Right lobe of liver (tissue), 4 donors: Measurements from ENCODE around the gene LMX1B.

Source experiments
- POLR2A ChIP-seq: fragments of 450-650 bp; IDR thresholded peaks from one replicate; pipeline ENCODE4 v1.6.1; 2017; ENCODE audit warnings: antibody characterized with exemption, mild to moderate bottlenecking
- TF ChIP-seq, protein P1 (sequence below), 4 donors: fragments of 200-600 bp in 3 of 4; fragments of 450-650 bp in 1 of 4; IDR thresholded peaks; one replicate each; pipeline versions ENCODE4 v1.5.1 to v1.8.0; 2016 to 2022; ENCODE audit warnings: antibody characterized with exemption in 4 of 4, mild to moderate bottlenecking in 2 of 4
- donor health status: DM: no; HTN: no; CAD: no.
- donor health status: DM: no; HTN: no; CAD: no.
- donor health status: DM: no; HTN: yes; CAD: no.

DNA sequence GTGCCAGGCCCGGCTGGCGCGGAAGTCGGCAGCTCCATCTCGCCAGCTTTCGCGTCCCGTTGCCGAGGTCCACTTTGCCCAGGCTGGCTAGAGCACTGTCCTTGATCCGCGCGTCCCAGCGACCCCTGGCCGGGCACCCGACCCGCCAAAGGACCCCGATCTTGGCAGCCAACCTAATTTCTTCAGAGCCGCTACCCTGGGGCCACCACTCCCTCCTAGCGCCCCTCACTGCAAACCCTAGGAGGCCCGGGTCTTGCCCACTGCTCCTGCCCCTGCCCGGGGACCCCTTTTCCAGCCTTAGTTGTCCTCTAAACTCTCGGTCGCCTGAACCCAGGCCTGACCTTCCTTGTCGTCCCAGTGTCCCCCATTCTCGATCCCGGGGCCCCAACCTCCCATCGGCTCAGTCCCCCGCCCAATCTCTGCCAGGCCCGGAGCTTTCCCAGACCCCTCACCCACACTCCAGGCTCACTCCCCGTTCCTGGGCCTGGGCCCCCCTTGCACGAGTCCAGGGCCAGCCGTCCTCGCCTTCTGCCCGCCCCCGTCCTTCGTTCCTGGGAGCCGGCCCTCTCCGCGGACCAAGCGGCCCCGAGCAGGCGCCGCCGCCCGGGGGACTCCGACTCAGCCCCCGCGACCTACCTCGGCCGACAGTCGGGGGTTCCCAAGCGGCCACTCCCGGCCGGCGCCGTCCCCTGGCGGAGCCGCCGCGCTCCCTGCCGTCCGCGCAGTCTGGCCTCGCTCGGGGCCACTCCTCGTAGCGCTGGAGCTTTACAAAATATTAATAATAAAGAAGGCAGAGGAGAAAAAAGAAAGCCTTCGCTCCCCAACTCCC is 701 bp upstream of the LMX1B start:
- TF ChIP-seq POLR2A: no peak
- TF ChIP-seq, protein P1, sequence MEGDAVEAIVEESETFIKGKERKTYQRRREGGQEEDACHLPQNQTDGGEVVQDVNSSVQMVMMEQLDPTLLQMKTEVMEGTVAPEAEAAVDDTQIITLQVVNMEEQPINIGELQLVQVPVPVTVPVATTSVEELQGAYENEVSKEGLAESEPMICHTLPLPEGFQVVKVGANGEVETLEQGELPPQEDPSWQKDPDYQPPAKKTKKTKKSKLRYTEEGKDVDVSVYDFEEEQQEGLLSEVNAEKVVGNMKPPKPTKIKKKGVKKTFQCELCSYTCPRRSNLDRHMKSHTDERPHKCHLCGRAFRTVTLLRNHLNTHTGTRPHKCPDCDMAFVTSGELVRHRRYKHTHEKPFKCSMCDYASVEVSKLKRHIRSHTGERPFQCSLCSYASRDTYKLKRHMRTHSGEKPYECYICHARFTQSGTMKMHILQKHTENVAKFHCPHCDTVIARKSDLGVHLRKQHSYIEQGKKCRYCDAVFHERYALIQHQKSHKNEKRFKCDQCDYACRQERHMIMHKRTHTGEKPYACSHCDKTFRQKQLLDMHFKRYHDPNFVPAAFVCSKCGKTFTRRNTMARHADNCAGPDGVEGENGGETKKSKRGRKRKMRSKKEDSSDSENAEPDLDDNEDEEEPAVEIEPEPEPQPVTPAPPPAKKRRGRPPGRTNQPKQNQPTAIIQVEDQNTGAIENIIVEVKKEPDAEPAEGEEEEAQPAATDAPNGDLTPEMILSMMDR (IDR thresholded peaks at IDR 0.05): no peak
